Activated T-helper 2 cell treated with anti-CD3 and anti-CD28 coated beads, Interferon-gamma antibody, Interleukin-2, Interleukin-4, amounts not matched to agents 10 μg/mL and 5 μg/mL and 100 μg/mL, durations not matched to agents 14 hours and 24 hours and 36 hours (primary cell): ENCODE measurements around the gene IQGAP2. TPM values are rescaled to one million over a fixed set of nuclear protein-coding genes. Genes with fewer than 3 reads are reported as not detected.

Experiments
- DNase-seq: peaks from one replicate; pipeline ENCODE4 v3.0.0; 2021; ENCODE audit warnings: low spot score
- H3K27ac Mint-ChIP-seq: one replicate; pipeline ENCODE4 v1.8.0; 2021; ENCODE audit warnings: mixed read lengths
- H3K27me3 Mint-ChIP-seq: one replicate; pipeline ENCODE4 v1.8.0; 2021; ENCODE audit warnings: low read depth, mixed read lengths
- H3K36me3 Mint-ChIP-seq: one replicate; pipeline ENCODE4 v1.8.0; 2021; ENCODE audit warnings: low read depth, mixed read lengths
- H3K4me1 Mint-ChIP-seq: one replicate; pipeline ENCODE4 v1.8.0; 2021; ENCODE audit warnings: low read depth, mixed read lengths
- H3K4me3 Mint-ChIP-seq: one replicate; pipeline ENCODE4 v1.8.0; 2021; ENCODE audit warnings: low read depth, mild to moderate bottlenecking, moderate library complexity, mixed read lengths
- H3K9me3 Mint-ChIP-seq: one replicate; pipeline ENCODE4 v1.8.0; 2021; ENCODE audit warnings: mixed read lengths
- intact Hi-C: fragments of 100-400 bp; cut with micrococcal nuclease; formaldehyde crosslinking; loops from one replicate; pipeline ENCODE4 v1.15.1; 2023
- total RNA-seq: library from RNA; stranded (reverse); gene quantifications from 2 replicates; pipeline ENCODE4 v1.2.3, GENCODE V29; 2022

Gene IQGAP2
- total RNA-seq, 1 donor from 2014 or later, result 28.3 TPM

GRCh38 chr5:76717222-76718083 lies 314.4 kb downstream of the IQGAP2 start:
- H3K4me1 Mint-ChIP-seq, result peaks cover 30% of the 10 kb centered on the region
- intact Hi-C loops, result loop anchor here (5.0 kb wide), 1 partner anchor 115 kb away; no protein-coding TSS in a partner anchor
- H3K4me3 Mint-ChIP-seq, result peak overlapping the region; percentile 82
- H3K27me3 Mint-ChIP-seq, result peaks cover 25% of the 10 kb centered on the region
- no peaks in the 10 kb centered on the region for H3K9me3 Mint-ChIP-seq
- H3K27ac Mint-ChIP-seq, result no peak overlapping the region
- peaks cover 3% of the 10 kb centered on the region for H3K36me3 Mint-ChIP-seq
- DNase-seq, result no peak

GRCh38 chr5:76718381-76718832 lies 315.3 kb downstream of the IQGAP2 start:
- H3K4me3 Mint-ChIP-seq, result no peak overlapping the region
- no peak for DNase-seq
- peaks cover 30% of the 10 kb centered on the region for H3K4me1 Mint-ChIP-seq
- H3K9me3 Mint-ChIP-seq, result no peaks in the 10 kb centered on the region
- peaks cover 25% of the 10 kb centered on the region for H3K27me3 Mint-ChIP-seq
- intact Hi-C loops, result loop anchor here (5.0 kb wide), 1 partner anchor 116 kb away; no protein-coding TSS in a partner anchor
- peaks cover 3% of the 10 kb centered on the region for H3K36me3 Mint-ChIP-seq
- no peak overlapping the region for H3K27ac Mint-ChIP-seq

DNA sequence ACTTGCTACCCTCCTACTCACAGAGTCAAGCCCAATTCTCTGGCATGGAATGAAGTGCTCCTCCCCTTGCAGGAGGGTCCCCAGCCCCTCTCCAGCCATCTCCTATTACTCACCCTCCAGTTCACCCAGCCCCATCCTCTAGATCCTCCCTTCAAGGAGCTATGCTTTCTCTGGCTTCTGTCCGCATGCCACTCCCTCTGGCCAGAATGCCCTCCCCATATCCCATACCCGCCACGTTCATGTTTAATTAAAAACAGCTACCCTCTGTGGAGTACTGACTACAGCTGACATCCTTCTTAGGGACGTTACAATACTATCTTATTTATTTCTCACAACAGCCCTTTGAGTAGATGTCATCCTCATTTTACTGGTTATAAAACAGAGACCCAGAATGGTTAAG lies 315.8 kb downstream of the IQGAP2 start:
- H3K27me3 Mint-ChIP-seq, result peaks cover 21% of the 10 kb centered on the region
- H3K4me1 Mint-ChIP-seq, result peaks cover 28% of the 10 kb centered on the region
- intact Hi-C loops, result loop anchor here (5.0 kb wide), 1 partner anchor 117 kb away; no protein-coding TSS in a partner anchor
- H3K4me3 Mint-ChIP-seq, result no peak overlapping the region
- DNase-seq, result no peak
- H3K27ac Mint-ChIP-seq, result no peak overlapping the region
- H3K9me3 Mint-ChIP-seq, result no peaks in the 10 kb centered on the region
- peaks cover 3% of the 10 kb centered on the region for H3K36me3 Mint-ChIP-seq

GRCh38 chr5:76720988-76721569 lies 318.0 kb downstream of the IQGAP2 start:
- Mint-ChIP-seq H3K4me1 (peaks cover 30% of the 10 kb centered on the region), H3K9me3 (no peaks in the 10 kb centered on the region), H3K36me3 (no peaks in the 10 kb centered on the region), H3K27me3 (peaks cover 13% of the 10 kb centered on the region), H3K27ac (no peak overlapping the region), H3K4me3 (no peak overlapping the region)
- intact Hi-C loops, result no loop called here
- no peak for DNase-seq

- Mint-ChIP-seq H3K9me3 (peaks cover 3% of the 10 kb centered on the region), H3K4me1 (peaks cover 17% of the 10 kb centered on the region), H3K4me3 (no peak overlapping the region), H3K36me3 (peaks cover 5% of the 10 kb centered on the region), H3K27ac (no peak overlapping the region), H3K27me3 (peaks cover 3% of the 10 kb centered on the region)
- intact Hi-C loops, result no loop called here
- no peak for DNase-seq
Measured at GRCh38 chr5:76723266-76723665, 320.2 kb downstream of the IQGAP2 start.

DNA sequence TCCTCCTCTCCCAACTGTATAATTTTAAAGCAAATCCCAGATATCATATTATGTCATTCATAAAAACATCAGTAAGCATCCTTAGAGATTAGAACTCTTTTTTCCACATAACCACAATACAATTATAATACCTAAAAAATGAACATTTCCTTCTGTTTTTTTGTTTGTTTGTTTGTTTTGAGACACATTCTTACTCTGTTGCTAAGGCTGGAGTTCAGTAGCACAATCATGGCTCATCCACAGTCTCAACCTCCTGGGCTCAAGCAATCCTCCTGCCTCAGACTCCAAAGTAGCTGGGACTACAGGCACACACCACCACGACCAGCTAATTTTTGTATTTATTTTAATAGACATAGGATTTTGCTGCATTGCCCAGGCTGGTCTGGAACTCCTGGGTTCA lies 320.8 kb downstream of the IQGAP2 start:
- Mint-ChIP-seq H3K4me1 (peaks cover 16% of the 10 kb centered on the region), H3K36me3 (peaks cover 7% of the 10 kb centered on the region), H3K27me3 (no peaks in the 10 kb centered on the region), H3K27ac (no peak overlapping the region), H3K9me3 (peaks cover 5% of the 10 kb centered on the region), H3K4me3 (no peak overlapping the region)
- DNase-seq, result no peak
- intact Hi-C loops, result no loop called here

DNA sequence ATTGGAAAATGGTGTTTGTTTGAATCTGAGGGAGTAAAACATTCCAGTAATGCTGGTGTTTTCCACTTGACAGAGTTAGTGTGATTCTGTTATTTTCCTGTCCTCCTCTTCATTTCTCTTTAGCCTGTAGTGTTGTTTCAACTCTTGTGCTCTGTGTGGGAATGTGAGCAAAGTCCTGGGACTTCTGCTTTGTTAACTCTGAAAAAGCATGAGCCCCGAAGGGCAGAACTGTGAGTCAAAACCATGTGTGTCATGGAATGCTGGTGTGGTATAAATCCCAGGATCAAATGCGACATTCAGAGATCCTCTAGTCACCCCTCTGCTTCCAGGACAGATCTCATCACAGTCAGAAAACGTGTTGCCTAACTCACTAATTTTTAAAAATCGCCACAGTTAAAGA lies 321.8 kb downstream of the IQGAP2 start:
- H3K4me3 Mint-ChIP-seq, result no peak overlapping the region
- H3K27me3 Mint-ChIP-seq, result no peaks in the 10 kb centered on the region
- no peak overlapping the region for H3K27ac Mint-ChIP-seq
- peaks cover 17% of the 10 kb centered on the region for H3K36me3 Mint-ChIP-seq
- no peak for DNase-seq
- H3K9me3 Mint-ChIP-seq, result peaks cover 15% of the 10 kb centered on the region
- peaks cover 16% of the 10 kb centered on the region for H3K4me1 Mint-ChIP-seq
- intact Hi-C loops, result no loop called here

DNA sequence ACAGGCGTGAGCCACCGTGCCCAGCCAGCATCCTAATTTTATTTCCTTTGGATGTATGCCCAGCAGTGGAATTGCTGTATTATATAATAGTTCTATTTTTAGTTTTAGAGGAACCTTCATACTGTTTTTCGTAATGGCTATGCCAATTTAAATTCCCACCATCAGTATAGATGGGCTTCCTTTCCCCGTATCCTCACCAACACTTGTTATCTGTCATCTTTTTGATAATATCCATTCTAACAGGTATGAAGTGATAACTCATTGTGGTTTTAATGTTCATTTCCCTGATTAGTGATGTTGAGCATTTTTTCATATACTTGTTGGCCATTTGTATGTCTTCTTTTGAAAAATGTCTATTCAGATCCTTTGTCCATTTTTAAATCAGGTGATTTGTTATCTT lies 325.9 kb downstream of the IQGAP2 start:
- H3K4me3 Mint-ChIP-seq, result no peak overlapping the region
- H3K27ac Mint-ChIP-seq, result no peak overlapping the region
- no peaks in the 10 kb centered on the region for H3K27me3 Mint-ChIP-seq
- DNase-seq, result no peak
- intact Hi-C loops, result no loop called here
- peaks cover 15% of the 10 kb centered on the region for H3K4me1 Mint-ChIP-seq
- H3K36me3 Mint-ChIP-seq, result peaks cover 29% of the 10 kb centered on the region
- peaks cover 26% of the 10 kb centered on the region for H3K9me3 Mint-ChIP-seq

DNA sequence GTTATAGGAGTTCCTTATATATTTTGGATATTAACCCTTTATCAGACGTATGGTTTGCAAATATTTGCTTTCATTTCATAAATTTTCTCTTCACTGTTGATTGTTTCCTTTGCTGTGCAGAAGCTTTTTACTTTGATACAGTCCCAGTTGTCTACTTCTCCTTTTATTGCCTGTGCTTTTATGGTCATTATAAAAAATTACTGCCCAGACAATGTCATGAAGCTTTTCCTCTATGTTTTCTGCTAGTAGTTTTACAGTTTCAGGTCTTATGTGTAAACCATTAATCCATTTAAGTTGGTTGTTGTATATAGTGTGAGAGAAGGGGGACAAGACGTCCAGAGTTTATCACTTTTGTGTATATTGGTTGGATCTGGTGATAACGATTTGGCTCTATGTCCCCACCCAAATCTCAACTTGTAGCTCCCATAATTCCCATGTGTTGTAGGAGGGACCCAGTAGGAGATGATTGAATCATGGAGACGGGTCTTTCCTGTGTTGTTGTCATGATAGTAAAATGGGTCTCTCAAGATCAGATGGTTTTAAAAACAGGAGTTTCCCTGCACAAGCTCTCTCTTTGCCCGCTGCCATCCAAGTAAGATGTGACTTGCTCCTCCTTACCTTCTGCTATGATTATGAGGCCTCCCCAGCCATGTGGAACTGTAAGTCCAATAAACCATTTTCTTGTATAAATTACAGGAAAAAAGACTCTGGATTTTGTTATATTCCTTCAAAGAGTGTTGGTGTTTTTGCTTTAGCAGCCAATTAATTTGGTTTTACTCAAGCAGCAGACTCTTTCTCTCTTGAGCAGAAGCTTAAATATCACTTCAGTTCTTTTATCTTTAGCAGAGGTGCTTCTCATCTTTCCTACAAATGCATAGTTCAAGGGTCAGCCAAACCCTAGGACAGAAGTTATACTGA lies 326.5 kb downstream of the IQGAP2 start:
- peaks cover 29% of the 10 kb centered on the region for H3K36me3 Mint-ChIP-seq

GRCh38 chr5:76732405-76733048 lies 329.4 kb downstream of the IQGAP2 start:
- intact Hi-C loops, result no loop called here
- peaks cover 26% of the 10 kb centered on the region for H3K9me3 Mint-ChIP-seq
- H3K27me3 Mint-ChIP-seq, result no peaks in the 10 kb centered on the region
- peaks cover 8% of the 10 kb centered on the region for H3K4me1 Mint-ChIP-seq
- no peak for DNase-seq
- no peak overlapping the region for H3K4me3 Mint-ChIP-seq
- H3K36me3 Mint-ChIP-seq, result peaks cover 26% of the 10 kb centered on the region
- H3K27ac Mint-ChIP-seq, result peak overlapping the region; percentile 2

More for the DNA sequence above, 326.5 kb downstream of the IQGAP2 start:
- H3K27me3 Mint-ChIP-seq, result no peaks in the 10 kb centered on the region
- H3K9me3 Mint-ChIP-seq, result peaks cover 26% of the 10 kb centered on the region
- DNase-seq, result no peak
- no peak overlapping the region for H3K4me3 Mint-ChIP-seq
- intact Hi-C loops, result no loop called here
- no peak overlapping the region for H3K27ac Mint-ChIP-seq
- peaks cover 12% of the 10 kb centered on the region for H3K4me1 Mint-ChIP-seq

GRCh38 chr5:76733049-76733417 lies 329.9 kb downstream of the IQGAP2 start:
- Mint-ChIP-seq H3K27ac (peak overlapping the region; percentile 2), H3K4me1 (peaks cover 9% of the 10 kb centered on the region), H3K9me3 (peaks cover 26% of the 10 kb centered on the region), H3K27me3 (no peaks in the 10 kb centered on the region), H3K36me3 (peaks cover 26% of the 10 kb centered on the region), H3K4me3 (no peak overlapping the region)
- intact Hi-C loops, result no loop called here
- no peak for DNase-seq
